GM19452 (cell line): Measurements from ENCODE around the gene RABEPK.
"Not testable (repeated sequence)": the region's sequence is repeated elsewhere in the genome, so short reads cannot be mapped to it uniquely, and the experiment has no call there.

ENCODE experiments used
- ATAC-seq: cut with Tn5 transposase; IDR thresholded peaks from one replicate; pipeline ENCODE4 v1.9.1; 2021; ENCODE audit not compliant: unreplicated experiment

The RABEPK gene

GRCh38 chr9:125200216-125201047, at the start of gene RABEPK:
TSS of gene RABEPK (plus strand) at chr9:125200542. CDS start at chr9:125203014, 2,472 bp downstream.
- ATAC-seq = peak; percentile 97

- no peak for ATAC-seq
These were observed 48.6 kb upstream of the RABEPK start for GRCh38 chr9:125151730-125152129.

GRCh38 chr9:125153712-125154367, 46.5 kb upstream of the RABEPK start:
- ATAC-seq = no peak

GRCh38 chr9:125156551-125156950, 43.8 kb upstream of the RABEPK start:
- no peak for ATAC-seq

GRCh38 chr9:125160750-125161149, 39.6 kb upstream of the RABEPK start:
- no peak for ATAC-seq

GRCh38 chr9:125161284-125161918, 38.9 kb upstream of the RABEPK start:
- no peak for ATAC-seq

- not testable (repeated sequence) for ATAC-seq
These were observed 37.5 kb upstream of the RABEPK start for GRCh38 chr9:125162891-125163290.

- no peak for ATAC-seq
These were observed 33.6 kb upstream of the RABEPK start for GRCh38 chr9:125166762-125167161.

- no peak for ATAC-seq
These were observed 30.4 kb upstream of the RABEPK start for GRCh38 chr9:125169895-125170294.

- no peak for ATAC-seq
These were observed 28.1 kb upstream of the RABEPK start for GRCh38 chr9:125172031-125172755.

- no peak for ATAC-seq
These were observed 23.7 kb upstream of the RABEPK start for GRCh38 chr9:125176636-125177035.

GRCh38 chr9:125177888-125178287, 22.5 kb upstream of the RABEPK start:
- ATAC-seq = no peak

GRCh38 chr9:125179776-125180175, 20.6 kb upstream of the RABEPK start:
- ATAC-seq = not testable (repeated sequence)

- ATAC-seq = no peak
These were observed 19.5 kb upstream of the RABEPK start for GRCh38 chr9:125180876-125181275.

GRCh38 chr9:125181756-125182155, 18.6 kb upstream of the RABEPK start:
- not testable (repeated sequence) for ATAC-seq

- ATAC-seq = no peak
These were observed 17.3 kb upstream of the RABEPK start for GRCh38 chr9:125183054-125183453.

GRCh38 chr9:125183561-125183960, 16.8 kb upstream of the RABEPK start:
- no peak for ATAC-seq

GRCh38 chr9:125189011-125189360, 11.4 kb upstream of the RABEPK start:
- ATAC-seq = peak; percentile 18

GRCh38 chr9:125189361-125190289, 10.7 kb upstream of the RABEPK start, which contains the start of gene PPP6C:
TSS of gene PPP6C (minus strand) at chr9:125189803. CDS start at chr9:125189718, 85 bp downstream.
- ATAC-seq = peak; percentile 91

GRCh38 chr9:125190361-125190801, 10.0 kb upstream of the RABEPK start:
- no peak for ATAC-seq
